PFSK-1 (cell line): Measurements from ENCODE around the gene PODXL2.

Source experiments
- FOXP2 ChIP-seq: optimal IDR thresholded peaks from 2 replicates; pipeline ENCODE3; 2011; ENCODE audit warnings: borderline replicate concordance, control low read depth, inconsistent platforms; ENCODE audit not compliant: insufficient read depth; ENCODE audit errors: extremely low read length, extremely low read depth
- POLR2AphosphoS5 ChIP-seq: IDR thresholded peaks from 2 replicates; pipeline ENCODE4 v1.6.1; 2012; ENCODE audit warnings: low read depth, mild to moderate bottlenecking, control low read depth, low read length, moderate library complexity
- SIN3A ChIP-seq: IDR thresholded peaks from 2 replicates; pipeline ENCODE4 v1.6.1; 2012; ENCODE audit warnings: mild to moderate bottlenecking, low read length, moderate library complexity, borderline replicate concordance; ENCODE audit not compliant: insufficient read depth
- TF ChIP-seq, protein P1 (sequence below), 2 experiments: IDR thresholded peaks; 2 replicates each; pipeline versions ENCODE4 v1.6.1 to v1.8.0; 2011 to 2012; ENCODE audit warnings: low read depth in 2 of 2, low read length in 2 of 2, control low read depth in 1 of 2, inconsistent platforms in 1 of 2, mild to moderate bottlenecking in 1 of 2, moderate library complexity in 1 of 2; ENCODE audit not compliant: insufficient read depth in 1 of 2

DNA sequence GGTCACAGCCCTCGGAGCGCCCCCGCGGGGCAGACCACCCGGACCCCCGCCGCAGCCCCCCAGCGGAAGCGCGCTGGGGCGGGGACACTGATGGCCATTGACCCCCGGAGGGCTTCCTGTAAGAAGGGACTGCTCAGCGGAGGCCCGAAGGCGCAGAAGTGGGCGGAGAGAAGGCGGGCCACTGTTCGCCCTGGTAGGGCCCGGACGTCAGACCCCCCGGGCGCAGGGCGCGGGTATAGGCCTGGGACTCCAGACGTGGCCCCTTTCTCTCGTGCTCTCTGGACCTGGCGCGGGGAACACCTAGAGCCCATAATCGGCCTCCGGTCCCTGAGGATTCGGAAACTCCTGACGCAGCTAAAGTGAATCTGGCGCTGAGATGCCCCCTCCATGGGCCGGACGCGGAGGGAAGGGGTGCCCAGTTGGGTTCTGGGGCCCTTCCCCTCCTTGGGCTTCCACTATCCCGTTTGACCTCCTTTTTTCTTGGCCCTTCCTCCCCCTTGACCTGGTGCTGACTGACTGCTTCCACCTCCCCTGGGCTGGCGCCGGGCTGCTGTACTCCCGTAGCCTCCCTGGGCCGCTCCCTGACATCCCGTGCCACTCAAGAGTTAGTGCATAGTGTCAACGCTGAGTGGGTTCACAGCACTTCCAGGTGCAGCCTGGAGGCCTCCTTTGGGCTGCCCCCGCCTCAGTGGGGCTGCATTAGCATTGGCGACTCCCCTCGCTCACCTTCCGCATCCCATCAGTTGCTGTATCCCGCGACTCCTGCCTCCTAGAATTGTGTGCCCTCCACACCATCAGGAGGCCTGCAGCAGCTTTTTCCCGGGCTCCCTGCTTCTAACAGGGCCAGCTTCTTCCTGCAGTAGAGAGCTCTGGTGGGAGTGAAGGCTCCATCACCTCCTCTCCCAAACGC lies 44.5 kb downstream of the PODXL2 start:
- TF ChIP-seq POLR2AphosphoS5: no peak
- TF ChIP-seq FOXP2: no peak
- TF ChIP-seq, protein P1, sequence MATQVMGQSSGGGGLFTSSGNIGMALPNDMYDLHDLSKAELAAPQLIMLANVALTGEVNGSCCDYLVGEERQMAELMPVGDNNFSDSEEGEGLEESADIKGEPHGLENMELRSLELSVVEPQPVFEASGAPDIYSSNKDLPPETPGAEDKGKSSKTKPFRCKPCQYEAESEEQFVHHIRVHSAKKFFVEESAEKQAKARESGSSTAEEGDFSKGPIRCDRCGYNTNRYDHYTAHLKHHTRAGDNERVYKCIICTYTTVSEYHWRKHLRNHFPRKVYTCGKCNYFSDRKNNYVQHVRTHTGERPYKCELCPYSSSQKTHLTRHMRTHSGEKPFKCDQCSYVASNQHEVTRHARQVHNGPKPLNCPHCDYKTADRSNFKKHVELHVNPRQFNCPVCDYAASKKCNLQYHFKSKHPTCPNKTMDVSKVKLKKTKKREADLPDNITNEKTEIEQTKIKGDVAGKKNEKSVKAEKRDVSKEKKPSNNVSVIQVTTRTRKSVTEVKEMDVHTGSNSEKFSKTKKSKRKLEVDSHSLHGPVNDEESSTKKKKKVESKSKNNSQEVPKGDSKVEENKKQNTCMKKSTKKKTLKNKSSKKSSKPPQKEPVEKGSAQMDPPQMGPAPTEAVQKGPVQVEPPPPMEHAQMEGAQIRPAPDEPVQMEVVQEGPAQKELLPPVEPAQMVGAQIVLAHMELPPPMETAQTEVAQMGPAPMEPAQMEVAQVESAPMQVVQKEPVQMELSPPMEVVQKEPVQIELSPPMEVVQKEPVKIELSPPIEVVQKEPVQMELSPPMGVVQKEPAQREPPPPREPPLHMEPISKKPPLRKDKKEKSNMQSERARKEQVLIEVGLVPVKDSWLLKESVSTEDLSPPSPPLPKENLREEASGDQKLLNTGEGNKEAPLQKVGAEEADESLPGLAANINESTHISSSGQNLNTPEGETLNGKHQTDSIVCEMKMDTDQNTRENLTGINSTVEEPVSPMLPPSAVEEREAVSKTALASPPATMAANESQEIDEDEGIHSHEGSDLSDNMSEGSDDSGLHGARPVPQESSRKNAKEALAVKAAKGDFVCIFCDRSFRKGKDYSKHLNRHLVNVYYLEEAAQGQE (IDR thresholded peaks at IDR 0.05; ENCODE audit: insufficient read depth in 1 of 2, low read depth in 2 of 2, low read length in 2 of 2): no peak
- TF ChIP-seq SIN3A: no peak
